ENCODE results near the gene TMEM132D.

DNA sequence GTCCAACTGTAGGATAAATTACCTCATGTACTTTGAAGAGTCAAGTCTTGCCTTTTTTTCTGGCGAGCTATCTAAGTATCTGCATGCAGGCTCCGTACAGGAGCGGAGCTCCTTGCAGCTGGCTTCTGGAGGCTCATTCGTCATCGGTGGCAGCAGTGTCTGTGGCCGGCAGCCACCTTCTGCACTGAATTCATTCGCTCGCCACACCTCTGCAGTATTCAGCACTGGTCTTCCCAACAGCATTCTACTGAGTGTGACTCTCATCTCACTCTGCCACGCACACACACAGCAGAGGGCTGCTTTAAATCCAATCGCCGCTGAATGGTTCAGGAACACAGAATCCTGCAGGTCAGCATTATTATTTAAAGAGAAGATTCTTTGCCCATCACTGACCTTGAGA, 850.6 kb downstream of the TMEM132D start:
- TF ChIP-seq, protein P1, sequence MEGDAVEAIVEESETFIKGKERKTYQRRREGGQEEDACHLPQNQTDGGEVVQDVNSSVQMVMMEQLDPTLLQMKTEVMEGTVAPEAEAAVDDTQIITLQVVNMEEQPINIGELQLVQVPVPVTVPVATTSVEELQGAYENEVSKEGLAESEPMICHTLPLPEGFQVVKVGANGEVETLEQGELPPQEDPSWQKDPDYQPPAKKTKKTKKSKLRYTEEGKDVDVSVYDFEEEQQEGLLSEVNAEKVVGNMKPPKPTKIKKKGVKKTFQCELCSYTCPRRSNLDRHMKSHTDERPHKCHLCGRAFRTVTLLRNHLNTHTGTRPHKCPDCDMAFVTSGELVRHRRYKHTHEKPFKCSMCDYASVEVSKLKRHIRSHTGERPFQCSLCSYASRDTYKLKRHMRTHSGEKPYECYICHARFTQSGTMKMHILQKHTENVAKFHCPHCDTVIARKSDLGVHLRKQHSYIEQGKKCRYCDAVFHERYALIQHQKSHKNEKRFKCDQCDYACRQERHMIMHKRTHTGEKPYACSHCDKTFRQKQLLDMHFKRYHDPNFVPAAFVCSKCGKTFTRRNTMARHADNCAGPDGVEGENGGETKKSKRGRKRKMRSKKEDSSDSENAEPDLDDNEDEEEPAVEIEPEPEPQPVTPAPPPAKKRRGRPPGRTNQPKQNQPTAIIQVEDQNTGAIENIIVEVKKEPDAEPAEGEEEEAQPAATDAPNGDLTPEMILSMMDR (IDR thresholded peaks at IDR 0.05): no peak
- TF ChIP-seq POLR2A (IDR thresholded peaks at IDR 0.05): no peak

Measured in body of pancreas (tissue), 4 donors.